B cell (primary cell): ENCODE data around the gene PSMD8.

Experiments used
- EZH2 ChIP-seq: IDR thresholded peaks from 2 replicates; pipeline ENCODE4 v1.6.1; 2012; ENCODE audit warnings: borderline replicate concordance, low read depth, mild to moderate bottlenecking, moderate library complexity, low read length; ENCODE audit not compliant: insufficient read depth, poor library complexity, severe bottlenecking
- TF ChIP-seq, protein P1 (sequence below): fragments of 200-600 bp; IDR thresholded peaks from one replicate; pipeline ENCODE4 v1.8.0; 2022; ENCODE audit warnings: antibody characterized with exemption, mild to moderate bottlenecking

DNA sequence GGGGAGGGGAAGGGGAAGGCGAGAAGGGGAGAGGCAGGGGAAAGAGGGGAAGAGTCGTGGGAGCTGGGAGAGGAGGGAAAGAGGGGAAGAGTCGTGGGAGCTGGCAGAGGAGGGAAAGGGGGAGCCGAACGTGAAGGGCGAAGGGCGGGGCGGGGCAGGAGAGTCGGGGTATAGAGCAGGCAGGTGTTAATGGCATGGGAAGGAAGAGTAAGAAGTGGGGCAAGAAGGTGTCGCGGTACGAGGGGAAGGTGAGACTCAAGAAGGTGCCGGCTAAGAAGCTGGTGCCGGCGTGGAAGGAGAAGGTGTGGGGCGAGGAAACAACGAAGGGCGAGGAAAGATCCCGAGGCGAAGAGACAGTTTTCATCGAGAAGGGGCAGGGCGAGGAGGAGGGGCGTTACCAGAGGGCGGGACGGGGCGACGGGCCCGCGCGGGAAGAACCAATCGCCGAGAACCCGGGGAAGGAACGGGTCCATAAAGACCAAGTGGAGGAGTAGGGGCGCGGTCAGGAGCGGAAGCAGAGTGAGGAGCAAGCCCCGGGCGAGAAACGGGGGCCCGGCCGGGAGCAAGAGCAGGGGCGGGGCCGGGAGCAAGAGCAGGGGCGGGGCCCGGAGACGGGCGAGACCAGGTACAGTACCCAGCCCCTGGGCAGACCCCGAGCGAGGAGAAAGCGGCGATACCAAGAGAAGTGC is 38.3 kb upstream of the PSMD8 start:
- TF ChIP-seq, protein P1, sequence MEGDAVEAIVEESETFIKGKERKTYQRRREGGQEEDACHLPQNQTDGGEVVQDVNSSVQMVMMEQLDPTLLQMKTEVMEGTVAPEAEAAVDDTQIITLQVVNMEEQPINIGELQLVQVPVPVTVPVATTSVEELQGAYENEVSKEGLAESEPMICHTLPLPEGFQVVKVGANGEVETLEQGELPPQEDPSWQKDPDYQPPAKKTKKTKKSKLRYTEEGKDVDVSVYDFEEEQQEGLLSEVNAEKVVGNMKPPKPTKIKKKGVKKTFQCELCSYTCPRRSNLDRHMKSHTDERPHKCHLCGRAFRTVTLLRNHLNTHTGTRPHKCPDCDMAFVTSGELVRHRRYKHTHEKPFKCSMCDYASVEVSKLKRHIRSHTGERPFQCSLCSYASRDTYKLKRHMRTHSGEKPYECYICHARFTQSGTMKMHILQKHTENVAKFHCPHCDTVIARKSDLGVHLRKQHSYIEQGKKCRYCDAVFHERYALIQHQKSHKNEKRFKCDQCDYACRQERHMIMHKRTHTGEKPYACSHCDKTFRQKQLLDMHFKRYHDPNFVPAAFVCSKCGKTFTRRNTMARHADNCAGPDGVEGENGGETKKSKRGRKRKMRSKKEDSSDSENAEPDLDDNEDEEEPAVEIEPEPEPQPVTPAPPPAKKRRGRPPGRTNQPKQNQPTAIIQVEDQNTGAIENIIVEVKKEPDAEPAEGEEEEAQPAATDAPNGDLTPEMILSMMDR = no peak
- no peak for TF ChIP-seq EZH2
